SIG-M5 treated with dmso at 0.1 percent for 504 hours (cell line): ENCODE measurements around the gene CYP11A1.

Source experiments
- DNase-seq: peaks from one replicate; lab custom pipeline; 2025; ENCODE audit not compliant: unreplicated experiment; lab: John Stamatoyannopoulos, UW

The CYP11A1 gene

GRCh38 chr15:74389241-74390048, 22.0 kb upstream of the CYP11A1 start:
- no peak for DNase-seq

- DNase-seq: no peak
These were observed 21.0 kb upstream of the CYP11A1 start for GRCh38 chr15:74388363-74388951.

- no peak for DNase-seq
These were observed 20.3 kb upstream of the CYP11A1 start for GRCh38 chr15:74387621-74388362.

- DNase-seq: no peak
These were observed 19.7 kb upstream of the CYP11A1 start for GRCh38 chr15:74387141-74387541.

- no peak for DNase-seq
These were observed 19.2 kb upstream of the CYP11A1 start for GRCh38 chr15:74386496-74387140.

- no peak for DNase-seq
These were observed 18.3 kb upstream of the CYP11A1 start for GRCh38 chr15:74385733-74386132.

- peak; percentile 63 for DNase-seq
These were observed 17.6 kb upstream of the CYP11A1 start for GRCh38 chr15:74384881-74385643.

- no peak for DNase-seq
These were observed 17.1 kb upstream of the CYP11A1 start for GRCh38 chr15:74384566-74384880.

GRCh38 chr15:74383695-74384565, 16.5 kb upstream of the CYP11A1 start:
- DNase-seq: no peak

- no peak for DNase-seq
These were observed 15.8 kb upstream of the CYP11A1 start for GRCh38 chr15:74383286-74383685.

- DNase-seq: peak; percentile 55
These were observed 14.8 kb upstream of the CYP11A1 start for GRCh38 chr15:74382004-74382816.

GRCh38 chr15:74381481-74381880, 14.0 kb upstream of the CYP11A1 start:
- no peak for DNase-seq

GRCh38 chr15:74381190-74381453, 13.7 kb upstream of the CYP11A1 start:
- DNase-seq: no peak

GRCh38 chr15:74380361-74381189, 13.1 kb upstream of the CYP11A1 start:
- no peak for DNase-seq

GRCh38 chr15:74378848-74379247, 11.4 kb upstream of the CYP11A1 start:
- no peak for DNase-seq

- DNase-seq: no peak
These were observed 10.7 kb upstream of the CYP11A1 start for GRCh38 chr15:74377831-74378766.

- DNase-seq: no peak
These were observed 9.6 kb upstream of the CYP11A1 start for GRCh38 chr15:74376825-74377581.
